GM18507 (cell line): ENCODE measurements around the gene GRIN2C.

Experiments
- DNase-seq: peaks from one replicate; pipeline ENCODE4 v3.0.0; 2011; ENCODE audit warnings: low read depth; ENCODE audit not compliant: insufficient read length; ENCODE audit errors: extremely low spot score
- FAIRE-seq: peaks from 2 replicates; lab custom pipeline; 2011; peaks lifted over from hg19 to GRCh38; lab: Jason Lieb, UNC

The GRIN2C gene

GRCh38 chr17:74808714-74809430 lies 50.8 kb downstream of the GRIN2C start:
- FAIRE-seq (no peak), DNase-seq (no peak)

- DNase-seq (no peak), FAIRE-seq (no peak)
These were observed 51.8 kb downstream of the GRIN2C start for GRCh38 chr17:74807925-74808324.

- FAIRE-seq = no peak
- no peak for DNase-seq
These were observed 52.2 kb downstream of the GRIN2C start for GRCh38 chr17:74807441-74807840.

GRCh38 chr17:74806334-74806733 lies 53.4 kb downstream of the GRIN2C start:
- DNase-seq = no peak
- FAIRE-seq = no peak

GRCh38 chr17:74805591-74805991 lies 54.1 kb downstream of the GRIN2C start:
- DNase-seq (no peak), FAIRE-seq (no peak)

GRCh38 chr17:74804683-74805082 lies 55.0 kb downstream of the GRIN2C start:
- FAIRE-seq = no peak
- no peak for DNase-seq

- FAIRE-seq = no peak
These were observed 55.7 kb downstream of the GRIN2C start for GRCh38 chr17:74803971-74804370.

GRCh38 chr17:74803388-74803930 lies 56.2 kb downstream of the GRIN2C start:
- no peak for DNase-seq

More at GRCh38 chr17:74803971-74804370, 55.7 kb downstream of the GRIN2C start:
- DNase-seq = no peak

GRCh38 chr17:74801896-74802295 lies 57.8 kb downstream of the GRIN2C start:
- FAIRE-seq = no peak
- DNase-seq = no peak

More at GRCh38 chr17:74803388-74803930, 56.2 kb downstream of the GRIN2C start:
- FAIRE-seq = no peak

- no peak for DNase-seq
- no peak for FAIRE-seq
These were observed 59.2 kb downstream of the GRIN2C start for GRCh38 chr17:74800531-74800930.

- DNase-seq (no peak), FAIRE-seq (no peak)
These were observed 60.6 kb downstream of the GRIN2C start for GRCh38 chr17:74799097-74799496.

- FAIRE-seq (no peak), DNase-seq (no peak)
These were observed 61.4 kb downstream of the GRIN2C start for GRCh38 chr17:74798239-74798707.

GRCh38 chr17:74797824-74798223 lies 61.9 kb downstream of the GRIN2C start:
- FAIRE-seq (no peak), DNase-seq (no peak)

- no peak for DNase-seq
- no peak for FAIRE-seq
These were observed 62.8 kb downstream of the GRIN2C start for GRCh38 chr17:74796866-74797265.

GRCh38 chr17:74796211-74796610 lies 63.5 kb downstream of the GRIN2C start:
- no peak for FAIRE-seq

GRCh38 chr17:74795327-74796020 lies 64.2 kb downstream of the GRIN2C start:
- DNase-seq (no peak), FAIRE-seq (no peak)

More at GRCh38 chr17:74796211-74796610, 63.5 kb downstream of the GRIN2C start:
- no peak for DNase-seq

GRCh38 chr17:74792586-74793105 lies 67.0 kb downstream of the GRIN2C start:
- FAIRE-seq (no peak), DNase-seq (no peak)
